Measurements from ENCODE around the gene PLXDC2. TPM values are rescaled to one million over a fixed set of nuclear protein-coding genes. Genes with fewer than 3 reads are reported as not detected.

Gene PLXDC2
- total RNA-seq, 2 donors from 2014 or later, result not detected

DNA sequence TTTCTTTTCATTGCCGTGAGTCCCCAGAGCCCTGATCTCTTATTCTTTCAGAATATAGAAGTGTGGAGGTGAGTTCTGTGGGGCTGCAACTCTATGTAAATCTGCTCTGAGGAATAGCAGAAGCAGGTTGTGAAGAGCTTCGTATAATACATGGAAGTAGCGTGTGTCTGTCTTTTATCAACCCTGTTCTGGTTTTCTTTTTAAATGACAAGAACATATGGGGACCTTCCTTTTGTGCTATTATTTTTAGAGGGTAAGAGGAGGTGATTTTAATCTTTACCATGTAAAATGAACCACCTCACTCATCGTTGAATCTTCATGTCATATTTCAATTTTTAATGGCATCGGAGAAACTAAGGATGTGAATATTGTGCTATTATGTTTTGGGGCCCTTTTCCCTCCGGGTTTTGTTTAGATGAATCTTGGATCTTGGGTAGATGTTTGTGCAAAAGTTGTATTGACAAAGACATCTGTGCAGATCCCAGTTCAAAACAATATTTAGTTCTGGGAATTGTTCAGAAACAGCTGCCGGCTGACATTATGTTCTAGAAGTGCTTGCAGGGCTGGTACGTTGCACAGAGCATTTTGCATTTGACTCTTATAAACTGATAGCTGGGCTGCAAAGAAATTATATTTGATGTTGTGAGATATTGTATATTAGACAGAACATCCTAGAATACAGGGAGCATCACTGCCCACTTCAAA, 46.7 kb downstream of the PLXDC2 start:
- H3K36me3 Mint-ChIP-seq (ENCODE audit: low read depth), result no peaks in the 10 kb centered on the region
- H3K27ac Mint-ChIP-seq, result no peak overlapping the region
- ATAC-seq (replicated peaks), result no peak
- no peaks in the 10 kb centered on the region for H3K27me3 Mint-ChIP-seq
- no peak overlapping the region for H3K4me3 Mint-ChIP-seq
- H3K4me1 Mint-ChIP-seq, result no peaks in the 10 kb centered on the region
- peaks cover 28% of the 10 kb centered on the region for H3K9me3 Mint-ChIP-seq

DNA sequence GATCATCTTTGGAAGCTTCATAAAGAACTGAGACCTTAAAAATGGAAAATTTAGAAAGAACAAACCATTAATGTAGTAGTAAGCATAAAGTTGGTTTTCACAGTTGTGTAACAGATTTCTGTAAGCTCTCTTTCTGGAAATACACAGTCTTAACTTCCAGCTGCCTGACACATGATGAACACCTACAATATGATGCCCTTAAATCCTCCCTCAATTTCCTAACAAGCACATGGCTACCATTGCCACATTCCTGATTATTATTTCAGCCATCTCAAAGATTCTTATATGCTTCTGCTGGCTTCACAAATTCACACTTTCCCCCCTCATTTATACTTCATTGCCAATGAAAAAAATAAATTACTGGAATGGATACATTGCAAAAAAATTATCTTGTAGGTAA, 49.4 kb downstream of the PLXDC2 start:
- Mint-ChIP-seq H3K27me3 (no peaks in the 10 kb centered on the region), H3K4me3 (no peak overlapping the region), H3K27ac (no peak overlapping the region), H3K36me3 (ENCODE audit: low read depth) (no peaks in the 10 kb centered on the region), H3K4me1 (no peaks in the 10 kb centered on the region), H3K9me3 (peaks cover 20% of the 10 kb centered on the region)
- no peak for ATAC-seq (replicated peaks)

DNA sequence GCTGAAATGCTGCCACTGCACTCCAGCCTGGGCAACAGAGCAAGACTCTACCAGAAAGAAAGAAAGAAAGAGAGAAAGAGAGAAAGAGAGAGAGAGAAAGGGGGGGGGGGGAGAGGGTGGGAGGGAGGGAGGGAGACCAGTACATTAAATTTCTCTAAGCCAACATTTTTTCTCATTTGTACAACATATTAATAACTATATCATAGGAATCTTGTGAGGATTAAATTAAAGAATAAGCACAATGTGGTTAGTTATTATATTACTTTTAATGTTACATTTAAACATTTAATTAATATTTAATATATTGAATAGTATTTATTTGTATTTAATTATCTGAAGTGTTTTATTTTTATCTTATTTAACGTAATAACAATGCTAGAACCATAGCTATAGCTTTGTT, 53.1 kb downstream of the PLXDC2 start:
- H3K9me3 Mint-ChIP-seq, result peaks cover 26% of the 10 kb centered on the region
- H3K27me3 Mint-ChIP-seq, result no peaks in the 10 kb centered on the region
- H3K36me3 Mint-ChIP-seq (ENCODE audit: low read depth), result no peaks in the 10 kb centered on the region
- no peak for ATAC-seq (replicated peaks)
- no peak overlapping the region for H3K4me3 Mint-ChIP-seq
- no peak overlapping the region for H3K27ac Mint-ChIP-seq
- H3K4me1 Mint-ChIP-seq, result no peaks in the 10 kb centered on the region

DNA sequence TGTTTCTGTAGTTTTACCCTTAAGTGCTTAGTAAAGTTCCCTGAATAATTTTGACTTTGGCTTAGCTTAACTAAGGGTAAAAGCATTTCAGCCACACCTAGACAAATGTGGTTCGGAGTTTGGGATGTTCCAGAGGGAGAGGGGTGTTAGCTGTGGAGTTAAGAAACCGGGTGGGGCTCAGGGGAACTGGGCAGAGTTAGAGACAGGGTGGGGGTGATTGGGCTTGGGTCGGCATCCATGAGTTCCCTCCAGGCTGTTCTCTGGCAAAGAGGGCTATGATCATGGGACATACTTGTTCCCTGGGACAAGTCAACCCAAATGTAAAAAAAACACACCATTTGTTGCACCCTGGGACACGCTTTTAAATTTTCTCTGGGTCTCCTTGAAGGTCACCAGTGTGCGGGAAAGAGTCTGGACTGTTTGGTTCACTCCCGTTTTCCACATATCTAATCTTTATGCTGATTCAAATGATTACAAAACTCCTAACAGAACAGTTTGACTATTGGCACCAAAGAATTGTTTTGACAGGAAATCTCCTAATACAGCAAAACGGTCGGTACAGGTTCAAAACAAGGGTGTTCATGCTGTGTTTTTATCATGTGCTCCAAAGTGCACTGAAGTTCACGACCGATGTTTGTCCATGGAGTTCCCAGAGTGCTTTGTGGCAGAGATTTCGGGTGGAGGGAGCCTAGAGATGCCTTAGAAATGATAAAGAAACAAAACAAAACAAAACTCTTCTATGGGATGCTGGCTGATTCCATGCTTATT, 56.5 kb downstream of the PLXDC2 start:
- ATAC-seq (replicated peaks), result no peak
- H3K27me3 Mint-ChIP-seq, result no peaks in the 10 kb centered on the region
- no peak overlapping the region for H3K4me3 Mint-ChIP-seq
- peaks cover 20% of the 10 kb centered on the region for H3K9me3 Mint-ChIP-seq
- no peaks in the 10 kb centered on the region for H3K36me3 Mint-ChIP-seq (ENCODE audit: low read depth)
- no peaks in the 10 kb centered on the region for H3K4me1 Mint-ChIP-seq
- H3K27ac Mint-ChIP-seq, result no peak overlapping the region

DNA sequence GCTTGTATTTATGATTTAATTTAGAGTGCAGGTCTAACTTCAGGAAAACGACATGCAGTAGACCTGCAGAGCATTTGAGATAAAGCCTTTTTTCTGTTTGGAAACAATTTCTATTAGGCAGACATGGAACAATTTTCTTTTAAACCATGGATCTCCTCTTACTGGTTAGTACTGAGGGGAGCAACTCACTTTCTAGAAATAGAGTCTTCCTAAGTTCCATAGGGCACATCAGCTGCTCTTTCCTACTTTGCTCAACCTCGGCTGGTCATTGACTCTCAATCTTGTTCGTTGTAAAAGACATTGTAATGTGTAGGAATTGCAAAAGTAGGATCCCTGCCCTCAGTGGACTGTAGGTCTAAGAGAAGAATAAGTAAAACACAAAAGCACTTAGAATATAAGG, 58.0 kb downstream of the PLXDC2 start:
- H3K9me3 Mint-ChIP-seq, result peaks cover 17% of the 10 kb centered on the region
- no peaks in the 10 kb centered on the region for H3K4me1 Mint-ChIP-seq
- ATAC-seq (replicated peaks), result no peak

DNA sequence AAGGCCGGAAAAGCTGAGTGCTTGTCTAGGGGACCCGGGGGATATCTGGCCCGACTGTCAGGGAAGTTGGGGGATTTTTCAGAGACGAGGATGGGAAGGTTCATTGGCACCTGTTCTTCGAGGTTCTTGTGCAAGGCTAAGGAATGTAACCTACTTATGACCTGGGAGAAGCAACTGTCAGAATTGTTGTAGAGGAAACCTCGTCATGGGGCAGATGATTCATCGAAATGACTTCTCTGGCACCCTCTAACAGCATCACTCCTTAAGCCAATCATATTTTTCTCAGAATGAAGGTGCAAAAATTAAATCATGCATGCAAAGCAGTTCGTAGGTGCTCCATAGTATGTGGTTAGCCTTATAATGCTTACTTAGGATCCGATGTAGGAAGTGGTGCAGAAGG, 58.6 kb downstream of the PLXDC2 start:
- H3K4me3 Mint-ChIP-seq, result no peak overlapping the region
- no peaks in the 10 kb centered on the region for H3K27me3 Mint-ChIP-seq
- H3K9me3 Mint-ChIP-seq, result peaks cover 16% of the 10 kb centered on the region

More for the DNA sequence above, 58.0 kb downstream of the PLXDC2 start:
- Mint-ChIP-seq H3K36me3 (ENCODE audit: low read depth) (no peaks in the 10 kb centered on the region), H3K27ac (no peak overlapping the region), H3K4me3 (no peak overlapping the region), H3K27me3 (no peaks in the 10 kb centered on the region)

DNA sequence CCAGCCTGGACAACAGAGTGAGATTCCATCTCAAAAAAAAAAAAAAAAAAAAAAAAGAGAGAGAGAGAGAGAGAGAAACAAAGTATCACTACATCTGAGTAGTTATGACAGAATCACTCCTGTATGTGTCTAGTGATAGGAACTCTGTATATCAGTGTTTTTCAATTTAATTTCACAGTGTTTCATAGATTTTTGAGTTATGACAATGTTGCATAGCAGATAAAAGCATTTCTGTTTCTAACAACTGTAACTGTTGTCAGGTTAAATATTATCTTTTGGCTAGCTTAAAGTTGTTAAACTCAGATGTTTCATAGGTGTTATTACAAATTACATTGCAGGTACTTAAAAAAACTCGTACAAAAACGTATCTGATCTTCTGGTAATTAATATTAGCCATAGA, 60.3 kb downstream of the PLXDC2 start:
- no peaks in the 10 kb centered on the region for H3K27me3 Mint-ChIP-seq
- H3K4me1 Mint-ChIP-seq, result no peaks in the 10 kb centered on the region
- H3K4me3 Mint-ChIP-seq, result no peak overlapping the region
- H3K9me3 Mint-ChIP-seq, result peaks cover 9% of the 10 kb centered on the region
- ATAC-seq (replicated peaks), result no peak
- no peak overlapping the region for H3K27ac Mint-ChIP-seq
- H3K36me3 Mint-ChIP-seq (ENCODE audit: low read depth), result no peaks in the 10 kb centered on the region

More for the DNA sequence above, 58.6 kb downstream of the PLXDC2 start:
- ATAC-seq (replicated peaks), result no peak
- Mint-ChIP-seq H3K36me3 (ENCODE audit: low read depth) (no peaks in the 10 kb centered on the region), H3K4me1 (no peaks in the 10 kb centered on the region), H3K27ac (no peak overlapping the region)

DNA sequence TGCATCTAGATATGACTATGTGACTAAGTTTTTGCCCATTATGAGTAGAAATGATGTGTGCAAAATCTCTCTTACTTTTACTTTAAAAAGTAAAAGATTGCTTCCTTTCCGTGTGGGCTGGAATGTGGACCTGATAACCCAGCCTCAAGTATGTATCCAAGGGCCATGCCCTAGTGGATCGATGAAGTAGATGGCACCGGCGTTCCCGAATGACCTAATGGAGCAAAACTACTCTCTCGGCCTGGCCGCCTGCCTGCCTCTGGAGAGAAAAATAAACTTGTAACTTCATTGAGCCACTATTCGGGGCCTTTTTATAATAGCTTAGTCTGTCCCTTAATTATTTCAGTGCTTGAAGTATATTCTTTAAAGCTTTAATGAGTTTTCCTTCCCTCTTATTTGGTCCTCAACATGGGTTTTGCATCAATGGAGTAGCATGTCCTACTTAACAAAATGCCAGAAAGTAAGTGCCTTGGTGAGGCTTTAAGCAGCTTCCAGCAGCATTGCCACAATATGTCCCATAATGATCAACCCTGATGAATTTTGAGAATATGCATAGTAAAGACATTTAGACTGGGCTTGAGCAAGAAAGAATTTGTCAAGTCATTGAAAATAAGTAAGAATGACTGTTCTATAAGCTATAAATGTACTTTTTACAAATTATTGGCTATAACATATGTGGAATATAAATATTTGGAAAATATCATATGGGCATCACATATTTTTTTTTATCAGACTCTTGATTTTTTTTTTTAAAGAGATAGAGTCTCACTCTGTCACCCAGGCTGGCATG, 61.4 kb downstream of the PLXDC2 start:
- no peak for ATAC-seq (replicated peaks)
- H3K36me3 Mint-ChIP-seq (ENCODE audit: low read depth), result no peaks in the 10 kb centered on the region
- no peak overlapping the region for H3K27ac Mint-ChIP-seq
- H3K27me3 Mint-ChIP-seq, result no peaks in the 10 kb centered on the region
- no peak overlapping the region for H3K4me3 Mint-ChIP-seq
- peaks cover 6% of the 10 kb centered on the region for H3K9me3 Mint-ChIP-seq
- no peaks in the 10 kb centered on the region for H3K4me1 Mint-ChIP-seq

DNA sequence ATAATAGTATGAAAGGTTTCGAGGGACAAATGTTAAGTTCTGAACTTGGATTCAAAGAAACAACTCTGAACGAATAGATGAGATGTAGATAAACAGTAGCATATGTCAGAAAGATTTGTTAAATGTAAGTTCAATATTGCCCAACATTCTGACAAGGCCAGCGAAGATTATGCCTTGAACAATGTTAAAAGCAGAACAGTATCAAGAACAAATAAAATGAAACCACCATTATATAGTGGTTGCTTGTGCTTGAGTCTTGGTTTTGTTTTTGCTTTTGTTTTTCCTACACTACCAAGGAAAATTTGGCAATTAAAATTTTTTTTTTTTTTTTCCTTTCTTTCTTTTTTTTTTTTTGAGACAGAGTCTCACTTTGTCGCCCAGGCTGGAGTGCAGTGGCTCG, 66.4 kb downstream of the PLXDC2 start:
- H3K27me3 Mint-ChIP-seq, result no peaks in the 10 kb centered on the region
- no peak overlapping the region for H3K4me3 Mint-ChIP-seq
- no peaks in the 10 kb centered on the region for H3K4me1 Mint-ChIP-seq
- peaks cover 5% of the 10 kb centered on the region for H3K9me3 Mint-ChIP-seq
- ATAC-seq (replicated peaks), result no peak
- H3K27ac Mint-ChIP-seq, result no peak overlapping the region
- no peaks in the 10 kb centered on the region for H3K36me3 Mint-ChIP-seq (ENCODE audit: low read depth)

DNA sequence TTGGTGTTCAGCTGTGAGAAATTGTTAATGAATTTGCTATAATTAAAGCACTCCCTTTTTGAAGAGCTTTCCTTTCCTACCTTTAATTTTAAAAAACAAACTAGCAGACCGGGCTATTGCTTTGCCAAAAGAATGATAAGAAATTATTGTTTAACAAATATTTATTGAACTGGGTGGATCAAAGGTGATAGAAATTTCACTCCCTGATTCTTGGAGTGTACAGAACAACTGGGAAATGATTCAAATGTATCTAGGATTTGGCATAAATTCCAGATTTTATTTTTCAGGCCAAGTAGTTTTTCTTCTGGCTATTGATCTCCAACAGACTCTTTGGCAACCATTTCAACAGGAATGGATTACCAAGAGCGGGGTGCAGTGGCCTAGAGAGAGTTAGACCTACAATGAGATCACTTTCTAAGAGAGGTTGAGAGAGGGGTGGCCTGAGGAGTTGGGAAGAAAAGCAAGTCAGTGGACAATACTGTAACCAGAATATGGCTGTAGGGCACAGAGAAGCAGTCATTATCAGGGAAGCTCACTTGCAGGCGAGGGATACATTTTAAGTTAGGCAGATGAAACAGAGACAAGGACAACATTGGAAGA, 71.9 kb downstream of the PLXDC2 start:
- H3K36me3 Mint-ChIP-seq (ENCODE audit: low read depth), result no peaks in the 10 kb centered on the region
- H3K4me3 Mint-ChIP-seq, result no peak overlapping the region
- peaks cover 5% of the 10 kb centered on the region for H3K9me3 Mint-ChIP-seq
- H3K4me1 Mint-ChIP-seq, result no peaks in the 10 kb centered on the region
- H3K27ac Mint-ChIP-seq, result no peak overlapping the region
- H3K27me3 Mint-ChIP-seq, result no peaks in the 10 kb centered on the region
- no peak for ATAC-seq (replicated peaks)

DNA sequence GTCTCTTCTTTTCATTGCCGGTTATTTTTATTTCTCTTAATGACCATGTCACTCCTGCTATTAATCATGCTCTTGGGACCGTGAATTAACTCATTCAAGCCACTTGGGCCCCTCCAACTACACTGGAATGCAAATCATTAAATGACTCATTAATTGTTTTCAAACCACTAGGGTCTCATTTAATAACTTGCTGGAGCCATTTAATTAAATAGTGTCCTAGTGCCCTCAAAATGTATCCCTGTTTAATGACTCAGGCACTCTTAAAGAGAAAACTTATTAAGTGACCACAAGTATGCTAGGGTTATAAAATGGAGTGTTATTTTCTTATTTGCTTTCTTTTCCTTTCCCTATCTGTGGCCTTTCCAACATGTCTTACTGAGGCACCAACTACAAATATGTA, 73.0 kb downstream of the PLXDC2 start:
- no peak overlapping the region for H3K4me3 Mint-ChIP-seq
- no peaks in the 10 kb centered on the region for H3K36me3 Mint-ChIP-seq (ENCODE audit: low read depth)
- no peaks in the 10 kb centered on the region for H3K4me1 Mint-ChIP-seq
- no peak overlapping the region for H3K27ac Mint-ChIP-seq
- no peaks in the 10 kb centered on the region for H3K27me3 Mint-ChIP-seq
- no peak for ATAC-seq (replicated peaks)
- peaks cover 5% of the 10 kb centered on the region for H3K9me3 Mint-ChIP-seq

DNA sequence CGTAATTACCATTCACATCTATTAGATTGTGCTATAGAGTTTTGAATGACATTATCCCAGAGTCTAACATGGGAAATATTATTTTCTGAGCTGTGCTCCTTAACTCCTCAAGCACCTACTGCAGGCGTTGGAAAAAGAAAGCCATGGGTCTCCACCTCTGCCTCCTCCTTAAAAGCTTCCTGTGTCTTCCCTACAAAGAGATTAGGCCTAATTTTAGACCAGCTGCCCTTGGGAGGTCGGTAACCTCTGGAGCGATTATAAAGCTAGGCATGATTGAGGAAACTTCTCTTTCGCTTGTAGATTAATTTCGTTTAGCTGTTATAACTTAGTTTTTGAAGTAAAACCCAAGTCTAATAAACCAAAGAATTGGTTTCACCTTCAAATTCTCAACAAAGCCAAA, 75.2 kb downstream of the PLXDC2 start:
- H3K27me3 Mint-ChIP-seq, result no peaks in the 10 kb centered on the region
- H3K4me3 Mint-ChIP-seq, result no peak overlapping the region
- H3K4me1 Mint-ChIP-seq, result no peaks in the 10 kb centered on the region

DNA sequence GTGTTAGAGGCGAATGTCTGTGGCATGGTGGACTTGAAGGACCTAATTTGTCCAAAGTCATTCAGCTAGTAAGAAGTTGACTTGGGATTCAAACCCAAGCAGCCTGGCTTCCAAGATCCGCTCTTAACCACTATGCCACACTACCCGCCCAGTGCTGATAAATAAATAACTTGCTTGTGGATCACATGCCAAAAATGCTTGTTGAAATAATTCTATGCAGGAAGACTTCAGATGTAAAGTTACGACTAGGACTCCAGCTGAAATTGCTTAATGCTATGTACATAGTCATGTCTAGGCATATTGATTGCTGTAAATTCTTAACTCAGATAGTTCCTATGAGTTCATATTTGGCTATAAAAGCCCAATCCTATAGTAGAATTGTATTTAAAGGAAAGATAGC, 76.0 kb downstream of the PLXDC2 start:
- ATAC-seq (replicated peaks), result no peak
- Mint-ChIP-seq H3K4me1 (no peaks in the 10 kb centered on the region), H3K36me3 (ENCODE audit: low read depth) (no peaks in the 10 kb centered on the region), H3K27ac (no peak overlapping the region), H3K27me3 (no peaks in the 10 kb centered on the region), H3K9me3 (peaks cover 9% of the 10 kb centered on the region), H3K4me3 (no peak overlapping the region)

More for the DNA sequence above, 75.2 kb downstream of the PLXDC2 start:
- Mint-ChIP-seq H3K9me3 (peaks cover 5% of the 10 kb centered on the region), H3K27ac (no peak overlapping the region), H3K36me3 (ENCODE audit: low read depth) (no peaks in the 10 kb centered on the region)
- ATAC-seq (replicated peaks), result no peak

DNA sequence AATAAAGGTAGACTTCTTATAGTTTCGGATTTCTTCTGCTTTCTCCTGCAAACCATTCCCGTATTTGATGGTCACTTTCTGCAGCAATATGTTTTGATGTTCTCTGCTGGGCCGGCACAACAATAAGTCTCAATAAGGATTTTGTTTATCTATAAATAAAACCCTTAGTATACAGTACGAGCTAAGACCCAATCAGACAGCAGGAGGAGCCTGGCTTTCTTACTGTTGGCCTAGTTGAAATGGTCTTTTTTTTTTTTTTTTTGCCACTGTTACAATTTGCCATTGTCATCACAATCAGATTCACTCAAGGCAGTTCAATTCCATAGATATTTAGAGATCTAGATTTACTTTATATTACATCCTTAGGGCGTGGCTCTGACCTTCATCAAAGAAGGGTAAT, 76.4 kb downstream of the PLXDC2 start:
- peaks cover 9% of the 10 kb centered on the region for H3K9me3 Mint-ChIP-seq
- no peaks in the 10 kb centered on the region for H3K36me3 Mint-ChIP-seq (ENCODE audit: low read depth)
- H3K27ac Mint-ChIP-seq, result no peak overlapping the region
- no peaks in the 10 kb centered on the region for H3K4me1 Mint-ChIP-seq
- no peak overlapping the region for H3K4me3 Mint-ChIP-seq
- no peaks in the 10 kb centered on the region for H3K27me3 Mint-ChIP-seq
- no peak for ATAC-seq (replicated peaks)
